ENCODE measurements around the gene SMIM23.

Gene SMIM23

GRCh38 chr5:171783051-171783450 is 2.6 kb upstream of the SMIM23 start:
- POLR2A ChIA-PET, result no interaction called here
- H3K4me3 ChIP-seq (ENCODE audit: low read depth, low read length), result no peak overlapping the region
- no peaks in the 10 kb centered on the region for H3K9me3 ChIP-seq (ENCODE audit: control insufficient read depth, insufficient read depth, low read depth, low read length)
- no peak overlapping the region for H3K27ac ChIP-seq (ENCODE audit: extremely low read depth, low read depth, low read length)
- no peaks in the 10 kb centered on the region for H3K4me1 ChIP-seq (ENCODE audit: control insufficient read depth, insufficient read depth, low read length)
- TF ChIP-seq ZNF843 (tag by site-specific recombination; IDR thresholded peaks at IDR 0.05) (no peak), OVOL3 (tag by site-specific recombination; IDR thresholded peaks at IDR 0.05) (no peak), ZBTB20 (tag by site-specific recombination; IDR thresholded peaks at IDR 0.05) (no peak), ZNF747 (tag by site-specific recombination; IDR thresholded peaks at IDR 0.05) (no peak), ZNF23 (tag by site-specific recombination; IDR thresholded peaks at IDR 0.05; ENCODE audit: borderline replicate concordance) (no peak)
- H3K36me3 ChIP-seq (ENCODE audit: control insufficient read depth in 2 of 2, insufficient read depth in 1 of 2, low read length in 2 of 2), result no peaks in the 10 kb centered on the region
- CTCF ChIA-PET, result interaction anchor here (0.6 kb wide), 1 partner anchor 517 kb away, joined by 3 read pairs; no protein-coding TSS in a partner anchor

DNA sequence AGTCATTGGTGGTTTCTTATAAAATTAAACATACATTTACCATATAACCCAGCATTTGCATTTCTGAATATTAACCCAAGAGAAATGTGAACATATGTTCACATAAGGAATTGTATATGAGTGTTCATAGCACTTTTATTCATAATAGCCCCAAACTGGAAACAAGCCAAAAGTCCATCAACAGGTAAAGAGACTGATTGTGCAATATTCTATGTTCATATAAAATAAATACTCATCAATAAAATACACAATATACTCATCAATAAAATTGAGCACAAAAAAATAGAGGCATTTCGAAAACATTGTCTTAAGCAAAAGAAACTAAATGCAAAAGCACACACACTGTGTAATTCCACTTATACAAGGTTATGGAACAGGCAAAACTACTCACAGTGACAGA is 3.7 kb downstream of the SMIM23 start:
- POLR2A ChIA-PET, result no interaction called here
- H3K27ac ChIP-seq (ENCODE audit: extremely low read depth, low read depth, low read length), result no peak overlapping the region

GRCh38 chr5:171790408-171790807 is 4.8 kb downstream of the SMIM23 start:
- Histone ChIP-seq H3K4me3 (ENCODE audit: low read depth, low read length) (no peak overlapping the region), H3K9me3 (ENCODE audit: control insufficient read depth, insufficient read depth, low read depth, low read length) (no peaks in the 10 kb centered on the region), H3K4me1 (ENCODE audit: control insufficient read depth, insufficient read depth, low read length) (no peaks in the 10 kb centered on the region), H3K27ac (ENCODE audit: extremely low read depth, low read depth, low read length) (no peak overlapping the region), H3K36me3 (ENCODE audit: control insufficient read depth in 2 of 2, insufficient read depth in 1 of 2, low read length in 2 of 2) (no peaks in the 10 kb centered on the region)
- ChIA-PET CTCF (interaction anchor here (0.8 kb wide), 1 partner anchor 368 kb away, joined by 4 read pairs; no protein-coding TSS in a partner anchor), POLR2A (no interaction called here)
- TF ChIP-seq ZNF423 (tag by site-specific recombination; IDR thresholded peaks at IDR 0.05) (no peak), ZNF623 (tag by site-specific recombination; IDR thresholded peaks at IDR 0.05) (peak; percentile 54), PRDM1 (tag by site-specific recombination; IDR thresholded peaks at IDR 0.05) (no peak)

More for the DNA sequence above, 3.7 kb downstream of the SMIM23 start:
- CTCF ChIA-PET, result no interaction called here
- Histone ChIP-seq H3K4me1 (ENCODE audit: control insufficient read depth, insufficient read depth, low read length) (no peaks in the 10 kb centered on the region), H3K4me3 (ENCODE audit: low read depth, low read length) (no peak overlapping the region), H3K36me3 (ENCODE audit: control insufficient read depth in 2 of 2, insufficient read depth in 1 of 2, low read length in 2 of 2) (no peaks in the 10 kb centered on the region), H3K9me3 (ENCODE audit: control insufficient read depth, insufficient read depth, low read depth, low read length) (no peaks in the 10 kb centered on the region)
- TF ChIP-seq ZNF423 (tag by site-specific recombination; IDR thresholded peaks at IDR 0.05) (no peak), SCRT2 (tag by site-specific recombination; IDR thresholded peaks at IDR 0.05) (0 out of 2 replicates have a peak, but pooled peaks have one; percentile 33)

- CTCF ChIA-PET, result no interaction called here
Observed at GRCh38 chr5:171794470-171794960, 8.9 kb downstream of the SMIM23 start.

GRCh38 chr5:171795381-171795780 is 9.8 kb downstream of the SMIM23 start:
- Histone ChIP-seq H3K9me3 (ENCODE audit: control insufficient read depth, insufficient read depth, low read depth, low read length) (no peaks in the 10 kb centered on the region), H3K4me3 (ENCODE audit: low read depth, low read length) (no peak overlapping the region), H3K36me3 (ENCODE audit: control insufficient read depth in 2 of 2, insufficient read depth in 1 of 2, low read length in 2 of 2) (no peaks in the 10 kb centered on the region), H3K4me1 (ENCODE audit: control insufficient read depth, insufficient read depth, low read length) (no peaks in the 10 kb centered on the region), H3K27ac (ENCODE audit: extremely low read depth, low read depth, low read length) (no peak overlapping the region)
- CTCF ChIA-PET, result no interaction called here
- POLR2A ChIA-PET, result no interaction called here
- TF ChIP-seq ZNF521 (tag by site-specific recombination; IDR thresholded peaks at IDR 0.05), result no peak
- no peak for TF ChIP-seq ZNF280C (tag by site-specific recombination; IDR thresholded peaks at IDR 0.05)
- no peak for TF ChIP-seq SETDB1 (IDR thresholded peaks at IDR 0.05; ENCODE audit: insufficient read length, low read length)

More at GRCh38 chr5:171794470-171794960, 8.9 kb downstream of the SMIM23 start:
- TF ChIP-seq, protein P1, sequence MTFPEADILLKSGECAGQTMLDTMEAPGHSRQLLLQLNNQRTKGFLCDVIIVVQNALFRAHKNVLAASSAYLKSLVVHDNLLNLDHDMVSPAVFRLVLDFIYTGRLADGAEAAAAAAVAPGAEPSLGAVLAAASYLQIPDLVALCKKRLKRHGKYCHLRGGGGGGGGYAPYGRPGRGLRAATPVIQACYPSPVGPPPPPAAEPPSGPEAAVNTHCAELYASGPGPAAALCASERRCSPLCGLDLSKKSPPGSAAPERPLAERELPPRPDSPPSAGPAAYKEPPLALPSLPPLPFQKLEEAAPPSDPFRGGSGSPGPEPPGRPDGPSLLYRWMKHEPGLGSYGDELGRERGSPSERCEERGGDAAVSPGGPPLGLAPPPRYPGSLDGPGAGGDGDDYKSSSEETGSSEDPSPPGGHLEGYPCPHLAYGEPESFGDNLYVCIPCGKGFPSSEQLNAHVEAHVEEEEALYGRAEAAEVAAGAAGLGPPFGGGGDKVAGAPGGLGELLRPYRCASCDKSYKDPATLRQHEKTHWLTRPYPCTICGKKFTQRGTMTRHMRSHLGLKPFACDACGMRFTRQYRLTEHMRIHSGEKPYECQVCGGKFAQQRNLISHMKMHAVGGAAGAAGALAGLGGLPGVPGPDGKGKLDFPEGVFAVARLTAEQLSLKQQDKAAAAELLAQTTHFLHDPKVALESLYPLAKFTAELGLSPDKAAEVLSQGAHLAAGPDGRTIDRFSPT (tag by site-specific recombination; IDR thresholded peaks at IDR 0.05), result no peak
- TF ChIP-seq ZIC2 (tag by site-specific recombination; IDR thresholded peaks at IDR 0.05), result no peak
- TF ChIP-seq ZNF211 (tag by site-specific recombination; IDR thresholded peaks at IDR 0.05; ENCODE audit: low read depth), result no peak
- no peak for TF ChIP-seq ZNF561 (tag by site-specific recombination; IDR thresholded peaks at IDR 0.05; ENCODE audit: borderline replicate concordance)
- no peak for TF ChIP-seq ZNF677 (tag by site-specific recombination; IDR thresholded peaks at IDR 0.05)
- TF ChIP-seq ZNF76 (tag by site-specific recombination; IDR thresholded peaks at IDR 0.05; ENCODE audit: borderline replicate concordance, low read depth), result no peak
- TF ChIP-seq ZNF248 (tag by site-specific recombination; IDR thresholded peaks at IDR 0.05), result no peak
- no peak for TF ChIP-seq ZBTB1 (tag by site-specific recombination; IDR thresholded peaks at IDR 0.05)
- no peak for TF ChIP-seq KLF7 (tag by site-specific recombination; IDR thresholded peaks at IDR 0.05; ENCODE audit: borderline replicate concordance)
- H3K4me1 ChIP-seq (ENCODE audit: control insufficient read depth, insufficient read depth, low read length), result no peaks in the 10 kb centered on the region
- H3K27ac ChIP-seq (ENCODE audit: extremely low read depth, low read depth, low read length), result no peak overlapping the region
- no peaks in the 10 kb centered on the region for H3K36me3 ChIP-seq (ENCODE audit: control insufficient read depth in 2 of 2, insufficient read depth in 1 of 2, low read length in 2 of 2)
- no peak overlapping the region for H3K4me3 ChIP-seq (ENCODE audit: low read depth, low read length)
- H3K9me3 ChIP-seq (ENCODE audit: control insufficient read depth, insufficient read depth, low read depth, low read length), result no peaks in the 10 kb centered on the region
- POLR2A ChIA-PET, result no interaction called here

Measured in HEK293 (cell line).